ENCODE data around the gene CABLES2.
"Not testable (repeated sequence)": the region's sequence is repeated elsewhere in the genome, so short reads cannot be mapped to it uniquely, and the experiment has no call there.

Gene CABLES2

DNA sequence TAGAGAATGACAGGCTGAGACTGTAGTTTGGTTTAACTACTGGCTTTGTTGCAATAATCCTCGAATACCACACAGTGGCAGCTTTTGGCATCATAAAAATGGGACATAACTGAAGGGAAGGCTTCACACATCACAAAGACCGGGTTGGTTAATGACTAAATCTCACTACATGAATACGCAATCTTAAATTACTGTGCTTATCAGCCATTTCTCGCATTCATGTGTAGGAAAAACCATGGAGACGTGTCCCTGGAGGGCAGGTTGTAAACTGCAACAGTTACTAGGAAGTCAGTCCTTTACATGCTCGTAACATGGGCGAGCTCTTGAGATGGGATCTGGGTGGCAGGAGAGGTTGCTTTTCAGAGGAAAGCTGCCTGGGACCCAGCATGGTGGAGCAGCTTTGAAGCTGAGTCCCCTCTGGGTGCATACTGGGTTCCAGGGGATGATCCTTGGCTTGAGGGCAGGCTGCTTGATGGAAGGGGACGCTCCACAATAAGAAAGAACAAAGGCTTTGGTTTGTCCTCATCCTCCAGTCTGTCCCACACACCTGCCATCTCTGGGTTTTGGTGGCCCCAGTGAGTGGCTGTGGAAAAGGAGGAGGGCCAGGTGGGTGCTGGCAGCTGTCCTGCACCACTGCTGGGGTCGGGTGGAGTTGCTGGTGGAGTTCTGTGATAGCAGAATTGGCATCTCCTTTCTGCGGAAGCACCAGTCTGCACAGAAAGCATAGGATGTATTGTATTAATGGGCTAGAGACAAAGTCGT, 18.1 kb downstream of the CABLES2 start:
- DNase-seq: no peak

DNA sequence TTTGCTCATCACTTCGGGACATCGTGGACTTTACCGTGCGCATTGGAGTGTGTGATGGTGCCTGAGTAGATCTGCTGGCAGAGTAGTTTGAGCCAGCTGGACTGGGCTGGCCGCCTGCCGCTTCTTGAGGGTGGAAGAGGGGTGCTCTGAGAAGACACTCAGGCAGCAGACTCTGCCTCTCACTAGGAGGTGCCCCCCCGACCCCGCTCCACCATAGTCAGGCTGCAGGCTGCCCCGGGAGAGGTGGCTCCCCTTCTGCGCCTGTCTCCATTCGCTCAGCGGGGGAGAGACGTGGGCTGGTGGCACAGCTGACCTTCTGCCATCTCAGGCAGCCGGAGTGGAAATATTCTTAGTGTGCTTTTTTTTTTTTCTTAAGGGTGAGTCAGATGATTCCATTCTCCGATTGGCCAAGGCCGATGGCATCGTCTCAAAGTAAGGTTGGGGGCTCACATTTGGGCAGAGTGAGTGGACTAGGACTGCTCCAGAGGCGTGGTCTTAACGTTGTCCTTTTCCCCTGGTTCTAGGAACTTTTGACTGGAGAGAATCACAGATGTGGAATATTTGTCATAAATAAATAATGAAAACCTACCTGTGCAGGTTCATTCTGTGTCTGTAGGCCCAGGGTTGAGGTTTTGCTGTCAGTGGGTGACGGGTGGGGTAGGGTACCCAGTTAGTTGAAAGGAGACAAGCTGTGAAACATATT, 19.0 kb downstream of the CABLES2 start:
- no peak for DNase-seq

DNA sequence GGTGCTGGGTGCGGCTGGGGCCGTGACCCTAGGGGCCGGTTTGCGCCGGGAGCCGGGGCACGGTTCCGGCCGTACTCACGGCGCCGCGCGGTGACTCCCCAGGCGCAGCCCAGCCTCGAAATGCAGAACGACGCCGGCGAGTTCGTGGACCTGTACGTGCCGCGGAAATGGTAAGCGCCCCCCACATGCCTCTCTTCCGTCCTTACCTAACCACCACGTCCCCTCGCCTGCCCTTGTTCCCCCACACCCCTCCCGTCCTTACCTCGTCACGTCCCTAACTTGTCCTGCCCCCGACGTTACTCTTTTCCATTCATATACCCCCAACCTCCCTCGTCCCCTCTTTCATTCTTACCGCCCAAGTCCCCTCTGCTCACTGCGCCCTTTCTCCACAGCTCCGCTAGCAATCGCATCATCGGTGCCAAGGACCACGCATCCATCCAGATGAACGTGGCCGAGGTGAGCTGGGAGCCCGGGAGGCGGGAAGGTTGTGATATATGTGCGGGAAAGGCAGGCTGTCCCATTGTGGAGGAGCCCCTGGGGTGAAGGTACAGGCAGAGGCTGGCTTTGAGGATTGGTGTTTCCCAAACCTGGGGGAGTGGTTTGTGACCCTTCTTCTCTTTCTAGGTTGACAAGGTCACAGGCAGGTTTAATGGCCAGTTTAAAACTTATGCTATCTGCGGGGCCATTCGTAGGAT, 19.7 kb downstream of the CABLES2 start:
- no peak for DNase-seq

DNA sequence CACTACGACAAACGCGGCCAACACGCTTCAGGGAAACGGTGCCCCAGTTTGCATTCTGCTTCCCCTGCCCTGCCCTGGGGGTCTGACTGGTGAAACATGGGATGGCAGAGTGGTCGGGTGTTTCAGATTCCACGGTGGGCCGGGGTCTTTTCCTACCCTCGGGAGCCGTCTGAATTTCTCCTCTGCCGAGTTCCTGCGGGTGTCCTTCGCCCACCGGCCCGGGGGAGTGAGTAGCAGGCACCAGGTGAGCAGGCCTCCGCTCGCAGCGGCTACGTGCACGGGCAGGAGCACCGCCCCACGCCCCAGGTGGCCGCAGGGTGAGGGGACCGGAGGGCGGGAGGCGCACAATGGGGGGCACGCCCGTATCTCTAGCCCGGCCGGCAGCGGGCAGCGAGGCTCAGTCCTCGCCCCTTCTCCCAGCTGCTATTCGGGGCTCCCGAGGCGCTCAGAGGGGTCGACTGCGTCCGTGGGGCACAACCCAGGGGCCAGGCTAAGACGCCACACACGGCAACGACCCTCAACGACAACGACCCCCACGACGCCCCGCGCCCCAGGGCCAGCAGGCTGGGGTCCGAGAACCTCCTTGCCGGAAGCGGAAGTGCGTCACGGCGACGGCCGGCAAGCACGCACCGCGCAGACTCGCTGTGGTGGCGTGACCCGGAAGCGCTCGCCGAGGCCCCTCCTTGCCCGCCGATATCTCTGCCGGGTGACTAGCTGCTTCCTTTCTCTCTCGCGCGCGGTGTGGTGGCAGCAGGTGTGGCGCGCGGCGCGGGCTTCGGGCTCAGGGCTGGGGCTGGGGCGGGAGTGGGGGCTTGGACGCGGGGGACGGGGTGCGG, 20.5 kb downstream of the CABLES2 start, which contains the start of gene RPS21:
Gene RPS21 (plus strand): TSS at position 721 of the 836 bp plus-strand sequence. CDS start 236 bp downstream, outside the sequence.
- DNase-seq: peak; percentile 93 to 94

DNA sequence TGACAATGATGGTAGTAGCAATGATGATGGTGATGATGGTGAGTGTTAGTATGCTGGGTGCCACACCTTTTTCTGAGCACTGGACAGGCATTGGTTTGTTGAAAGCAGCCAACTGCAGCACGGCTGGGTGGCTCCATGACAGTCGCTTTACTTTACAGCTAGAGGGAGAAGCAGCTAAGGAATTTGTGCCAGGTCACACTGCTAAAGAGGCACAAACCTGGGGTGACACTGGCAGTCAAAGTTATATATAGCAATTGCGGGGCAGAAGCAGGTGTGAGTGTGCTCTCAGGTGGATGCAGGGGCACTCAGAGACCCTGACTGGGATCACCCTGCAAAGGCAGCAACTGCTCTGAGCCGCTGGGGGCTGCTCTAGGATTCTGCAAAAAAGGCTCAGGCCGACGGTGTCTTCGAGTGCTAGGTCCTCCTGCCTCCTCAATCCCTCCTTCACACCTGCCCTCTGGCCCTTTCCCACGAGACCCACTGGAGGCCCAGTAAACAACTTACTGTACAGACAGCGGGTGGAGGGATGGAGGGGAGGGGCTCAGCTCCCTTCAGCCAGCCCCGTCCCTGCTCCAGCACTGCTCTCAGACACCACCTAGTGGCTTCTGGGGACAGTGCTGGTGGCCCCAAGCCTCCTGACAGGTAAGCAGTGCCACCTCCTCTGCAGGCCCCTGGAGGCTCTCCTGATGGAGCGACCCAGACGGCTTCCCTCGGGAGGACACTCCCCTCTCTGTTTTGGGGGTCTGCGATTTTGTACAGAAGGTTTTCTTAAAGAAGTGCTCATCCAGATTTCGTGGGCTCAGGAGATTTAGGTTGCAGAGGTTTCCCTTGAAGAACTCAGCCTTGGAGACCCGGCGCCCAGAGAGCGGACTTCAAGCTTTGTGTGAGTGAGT, 24.5 kb downstream of the CABLES2 start:
- peak; percentile 80 to 84 for DNase-seq

DNA sequence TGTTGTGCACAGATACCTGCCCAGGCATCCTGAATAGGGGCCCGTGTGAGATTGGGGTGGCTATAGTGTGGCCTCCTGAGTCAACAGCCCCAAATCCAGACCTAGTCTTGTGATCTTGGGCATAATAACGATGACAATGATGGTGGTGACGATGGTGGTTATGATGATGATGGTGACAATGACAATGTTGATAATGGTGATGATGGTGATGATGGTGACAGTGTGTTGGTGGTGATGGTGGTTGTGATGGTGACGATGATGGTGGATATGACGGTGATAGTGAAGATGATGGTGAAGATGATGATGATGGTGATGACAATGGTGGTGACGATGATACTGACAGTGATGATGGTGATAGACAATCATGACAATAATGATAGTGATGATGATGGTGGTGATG, 25.2 kb downstream of the CABLES2 start:
- DNase-seq: no peak

DNA sequence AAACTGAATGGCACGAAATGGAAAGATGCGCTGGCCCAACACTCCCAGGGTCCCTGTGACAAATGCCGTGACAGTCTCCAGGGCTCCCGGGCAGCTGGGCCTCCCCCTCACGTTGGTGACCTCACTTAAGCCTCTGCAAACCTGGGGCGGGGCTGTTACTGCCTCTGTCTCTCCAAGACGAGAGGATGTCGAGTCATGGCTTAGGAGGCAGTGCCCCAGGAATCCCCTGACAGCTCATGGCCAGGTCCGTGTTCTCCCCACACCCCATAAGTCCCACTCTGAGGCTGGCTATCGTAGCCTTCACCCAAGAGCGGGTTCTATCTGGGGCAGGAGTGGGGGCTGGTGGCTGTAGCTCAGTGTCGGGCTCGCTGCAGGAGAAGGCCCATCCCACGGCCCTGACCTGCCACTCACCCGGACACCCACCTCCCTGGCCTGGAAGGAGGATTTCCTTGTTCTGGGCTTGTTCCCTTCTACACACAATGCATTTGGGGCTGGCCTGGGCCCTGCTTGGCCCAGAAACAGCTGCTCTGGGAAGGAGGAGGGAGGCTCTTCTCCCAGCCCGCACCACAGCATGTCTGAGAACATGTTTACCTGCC, 25.8 kb downstream of the CABLES2 start:
- DNase-seq: no peak

DNA sequence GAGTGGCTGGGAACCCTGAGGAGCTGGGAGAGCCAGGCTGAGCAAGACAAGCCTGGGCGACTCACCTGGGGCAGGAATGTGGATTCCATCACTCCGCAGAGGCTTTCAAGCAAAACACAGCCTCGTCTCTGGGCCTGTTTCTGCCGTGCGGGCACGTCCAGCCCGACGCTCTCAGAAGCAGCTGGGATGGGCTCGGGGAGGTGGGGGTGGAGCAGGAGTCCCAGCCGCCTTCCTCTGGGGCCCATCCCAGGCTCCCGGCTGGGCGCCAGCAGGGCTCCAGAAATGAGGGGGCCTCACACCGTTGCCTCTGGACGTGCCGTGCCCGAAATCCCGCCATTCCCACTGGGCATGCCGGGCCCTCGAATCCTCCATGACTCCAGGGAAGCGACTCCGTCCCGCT, 28.9 kb downstream of the CABLES2 start:
- no peak for DNase-seq

DNA sequence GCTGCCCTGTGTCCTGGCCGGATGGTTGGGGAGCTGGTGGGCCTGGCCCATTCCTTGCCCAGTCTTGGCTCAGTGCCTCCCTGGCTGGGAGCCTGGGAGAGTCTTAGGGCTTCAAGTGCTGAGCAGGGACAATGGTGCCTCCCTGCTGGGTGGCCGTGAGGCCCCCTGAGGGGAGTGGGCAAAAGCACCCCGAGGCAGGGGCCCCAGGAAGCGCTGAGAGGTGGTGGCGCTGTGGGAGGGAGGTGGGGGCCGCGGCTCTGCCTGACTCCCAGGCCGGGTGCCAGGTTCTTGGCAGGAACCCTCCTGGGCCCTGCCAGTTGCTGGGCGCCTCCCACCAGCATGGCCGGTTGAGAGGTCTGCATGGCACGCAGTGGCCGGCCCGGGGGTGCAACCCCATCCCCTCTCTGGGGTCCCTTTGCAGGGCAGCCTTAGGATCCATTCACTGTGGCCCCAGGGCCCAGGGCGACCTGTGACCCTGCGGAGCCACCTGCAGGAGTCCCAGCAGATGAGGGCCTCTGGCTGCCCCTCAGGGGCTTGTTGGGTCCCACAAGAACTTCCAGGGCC, 29.4 kb downstream of the CABLES2 start:
- DNase-seq: no peak

DNA sequence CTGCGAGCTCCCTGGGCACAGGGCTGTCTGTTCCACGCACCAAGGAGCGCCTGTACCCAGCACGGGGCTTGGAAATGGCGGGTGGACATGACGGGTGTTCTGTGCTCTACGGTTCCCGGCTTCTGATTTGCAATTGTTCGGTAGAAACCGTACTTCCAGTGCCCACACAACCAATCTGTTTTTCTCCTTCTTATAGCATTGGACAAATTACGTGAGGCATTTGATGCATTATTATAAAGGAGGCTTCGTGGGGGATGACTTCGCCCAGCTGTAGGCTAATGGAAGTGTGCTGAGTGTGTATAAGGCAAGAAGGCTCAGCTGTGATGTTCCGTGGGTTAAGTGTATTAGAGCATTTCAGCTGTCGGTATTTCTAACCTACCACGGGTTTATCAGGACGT, 30.0 kb downstream of the CABLES2 start:
- no peak for DNase-seq

DNA sequence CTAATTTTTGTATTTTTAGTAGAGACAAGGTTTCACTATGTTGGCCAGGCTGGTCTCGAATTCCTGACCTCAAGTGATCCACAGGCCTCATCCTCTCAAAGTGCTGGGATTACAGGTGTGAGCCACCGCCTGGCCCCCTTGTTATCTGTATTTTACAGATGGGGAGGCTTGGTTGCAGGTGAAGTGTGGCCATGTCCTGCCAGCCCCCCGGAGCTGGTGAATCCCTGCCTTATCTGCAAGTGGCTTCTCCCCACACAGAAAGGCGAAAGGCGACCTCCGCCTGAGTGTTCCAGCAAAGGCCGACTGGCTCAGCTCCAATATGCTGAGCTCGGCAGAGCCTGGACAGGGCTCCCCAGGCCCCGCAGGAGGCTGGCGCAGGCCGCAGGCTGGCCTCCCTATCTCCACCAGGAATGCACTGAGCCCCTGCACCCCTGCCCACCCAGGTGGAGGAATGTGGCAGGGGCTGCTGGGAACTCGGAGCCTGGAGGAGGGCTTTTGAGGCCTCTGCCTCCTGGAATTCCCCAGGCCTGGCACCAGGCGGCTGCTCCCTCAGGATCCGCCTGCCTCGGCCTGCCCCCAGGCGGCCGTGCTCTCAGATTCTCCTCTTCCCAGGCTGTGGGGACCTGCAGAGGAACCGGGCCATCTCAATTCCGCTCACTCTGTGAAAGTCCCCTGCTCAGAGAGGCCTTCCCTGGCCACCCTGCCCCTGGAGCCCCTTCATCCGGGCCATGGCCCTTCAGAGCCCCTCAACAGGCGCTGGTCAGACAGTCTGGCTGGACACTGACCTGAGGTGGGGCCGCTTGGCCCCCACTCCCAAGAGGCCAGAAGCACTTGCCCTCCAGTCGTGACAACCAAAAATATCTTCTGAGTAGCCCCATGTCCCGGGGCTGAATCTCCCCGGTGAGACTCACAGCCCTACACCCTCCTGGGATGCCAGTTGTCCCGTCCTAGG, 30.7 kb downstream of the CABLES2 start:
- DNase-seq: no peak

DNA sequence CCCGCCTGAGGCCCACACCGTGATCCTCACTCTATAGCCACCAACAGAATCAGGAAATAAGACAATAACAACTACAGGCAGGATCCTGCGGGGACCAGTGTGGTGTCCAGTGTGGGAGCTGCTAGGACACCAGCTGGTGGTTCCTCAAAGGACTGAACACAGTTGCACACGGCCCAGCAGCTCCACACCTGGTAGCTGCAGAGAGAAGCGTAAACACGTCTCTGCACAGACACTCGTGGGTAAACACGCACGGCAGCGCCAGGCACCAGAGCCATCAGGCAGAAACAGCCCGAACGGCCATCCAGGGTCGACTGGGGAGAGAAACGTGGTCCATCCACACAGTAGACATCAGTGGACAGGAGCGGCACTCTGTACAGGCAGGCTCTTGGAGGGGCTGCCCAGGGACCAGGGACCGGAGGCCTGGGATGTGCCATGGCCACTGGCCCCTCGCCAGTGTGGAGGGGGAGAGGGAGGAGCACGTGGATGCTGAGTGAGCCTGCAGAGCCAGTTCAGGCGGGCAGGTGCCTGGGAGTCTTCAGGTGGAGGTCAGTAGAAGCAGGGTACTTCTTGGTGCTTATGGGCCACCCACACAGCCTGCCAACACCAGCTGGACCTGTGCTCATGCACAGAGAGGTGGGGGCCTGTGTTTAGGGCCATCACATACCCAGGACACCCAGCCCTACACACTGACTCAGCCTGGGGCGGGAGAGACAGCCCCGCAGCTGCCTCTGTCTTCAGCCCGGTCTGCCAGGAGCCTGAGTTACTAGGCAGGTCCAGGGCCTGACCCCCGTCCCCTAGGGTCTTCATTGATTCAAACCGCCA, 32.5 kb downstream of the CABLES2 start:
- no peak for DNase-seq

DNA sequence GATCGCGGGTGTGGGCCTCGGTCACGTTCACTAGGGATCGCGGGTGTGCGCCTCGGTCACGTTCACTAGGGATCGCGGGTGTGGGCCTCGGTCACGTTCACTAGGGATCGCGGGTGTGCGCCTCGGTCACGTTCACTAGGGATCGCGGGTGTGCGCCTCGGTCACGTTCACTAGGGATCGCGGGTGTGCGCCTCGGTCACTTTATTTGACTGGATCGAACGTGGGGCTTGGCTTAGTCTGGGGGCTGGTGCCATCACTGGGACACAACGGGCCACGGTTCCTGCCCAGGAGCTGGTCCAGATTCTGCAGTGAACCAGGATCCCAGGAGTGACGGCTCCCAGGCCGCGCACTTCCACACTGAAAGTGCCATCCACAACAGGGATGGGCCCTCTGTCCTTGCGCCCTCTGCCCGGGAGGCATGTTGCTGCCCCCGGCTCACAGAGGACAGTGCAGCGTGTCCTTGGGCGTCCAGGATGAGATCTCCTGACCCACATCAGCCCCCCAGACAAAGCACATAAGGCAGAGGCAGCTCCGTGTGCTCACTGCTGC, 33.4 kb downstream of the CABLES2 start:
- DNase-seq: not testable (repeated sequence)

DNA sequence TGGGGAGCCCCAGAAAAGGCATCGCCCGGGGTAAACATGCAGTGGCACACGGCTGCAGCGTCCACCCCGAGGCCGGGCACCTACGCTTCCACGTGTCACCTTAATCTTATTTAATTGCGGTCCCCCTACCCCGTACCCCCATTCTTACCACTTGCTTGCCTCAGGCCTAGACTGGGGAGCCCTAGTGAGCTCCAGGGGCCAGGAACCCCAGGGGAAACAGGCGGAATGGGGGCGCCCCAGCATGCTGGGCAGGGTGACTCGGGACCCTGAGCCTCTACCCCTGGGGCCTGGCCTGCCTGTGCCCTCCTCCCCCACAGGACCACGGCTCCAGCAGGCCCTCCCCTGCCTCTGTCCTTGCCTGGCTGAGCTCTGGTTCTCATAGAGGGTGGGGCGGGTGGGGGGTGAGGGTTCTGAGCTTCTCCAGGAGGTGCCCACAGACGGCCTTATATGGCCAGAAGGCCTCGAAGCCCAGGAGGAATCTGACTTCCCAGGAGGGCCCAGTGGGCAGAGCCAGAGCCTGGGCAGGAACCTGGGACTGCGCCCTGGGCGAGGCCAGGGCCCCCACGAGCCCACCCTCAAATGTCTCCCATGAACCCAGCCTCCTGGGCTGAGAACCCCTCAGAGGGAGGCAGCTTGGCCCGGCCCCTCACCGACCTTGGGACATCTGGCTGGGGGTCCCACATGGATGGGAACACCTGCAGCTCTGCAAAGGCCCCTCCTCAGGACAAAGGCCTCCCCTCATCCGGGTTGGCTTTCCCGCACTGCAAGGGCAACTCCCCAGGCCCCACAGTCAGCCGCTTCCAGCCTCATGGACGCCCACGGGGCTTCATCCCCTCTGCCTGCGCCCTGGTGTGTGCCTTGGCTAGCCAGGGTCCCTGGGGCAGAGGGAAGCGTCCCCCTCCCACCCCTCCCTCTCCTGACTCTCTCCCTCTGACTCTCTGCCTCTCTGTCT, 34.8 kb downstream of the CABLES2 start:
- no peak for DNase-seq

DNA sequence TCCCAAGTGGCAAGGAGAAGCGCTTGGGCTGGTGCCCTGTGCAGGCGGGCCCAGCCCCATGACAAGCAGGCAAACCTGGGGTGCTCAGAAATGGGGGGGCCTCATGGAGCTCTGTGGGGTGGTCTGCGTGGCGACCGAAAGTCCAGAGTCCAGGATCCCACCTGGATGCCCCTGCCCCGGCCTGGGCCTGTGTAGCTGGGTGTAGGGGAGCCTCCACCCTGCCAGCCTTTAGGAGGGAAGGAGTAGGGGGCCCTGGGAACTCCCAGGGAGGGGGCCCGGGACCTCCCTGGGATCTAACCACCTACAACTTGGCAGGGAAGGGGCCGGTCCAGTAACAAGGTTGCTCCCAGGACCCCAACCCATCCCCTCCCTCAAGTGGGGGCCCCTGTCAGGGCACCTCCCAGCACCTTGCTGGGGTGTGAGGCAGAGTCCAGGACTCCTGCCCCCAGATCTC, 35.5 kb downstream of the CABLES2 start:
- no peak for DNase-seq

DNA sequence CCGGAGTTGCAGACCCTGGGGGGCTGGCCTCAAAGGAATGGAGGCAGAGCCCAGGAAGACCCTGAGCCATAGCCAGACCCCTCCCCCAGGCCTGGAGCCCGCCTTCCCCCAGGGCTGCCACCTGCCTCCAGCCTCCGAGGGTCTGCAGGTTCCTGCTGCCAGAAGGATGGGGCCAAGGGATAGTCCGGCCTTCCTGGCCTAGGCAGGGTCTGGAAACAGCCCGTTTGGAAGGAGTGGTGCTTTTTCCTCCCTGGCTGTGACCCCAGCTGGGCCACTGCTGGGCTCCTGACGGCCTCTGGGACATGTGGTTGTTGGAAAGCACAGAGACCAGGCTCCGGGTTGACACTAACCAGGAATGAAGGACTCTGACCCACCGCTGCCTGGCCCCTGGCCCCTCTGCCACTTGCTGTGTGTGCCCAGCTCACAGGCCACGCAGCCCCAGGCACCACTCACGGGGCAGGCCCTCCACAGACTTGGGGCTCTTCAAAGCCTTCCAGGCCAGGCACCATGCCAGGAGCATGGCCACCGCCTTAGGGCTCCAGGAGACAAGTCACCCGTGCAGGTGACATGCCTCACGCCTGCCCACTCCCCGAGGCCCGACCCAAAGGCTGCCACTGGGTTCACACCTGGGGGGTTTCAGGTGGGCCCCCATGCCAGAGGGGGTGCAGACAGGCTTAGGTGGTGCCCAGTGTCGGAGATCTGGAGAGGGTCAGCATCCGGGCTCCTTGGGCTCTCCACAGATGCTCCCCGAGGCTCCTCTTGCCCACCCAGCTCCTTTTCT, 36.1 kb downstream of the CABLES2 start:
- no peak for DNase-seq
